HepG2 (cell line): ENCODE measurements around the gene ARPC1A. TPM values are rescaled to one million over a fixed set of nuclear protein-coding genes. Genes with fewer than 3 reads are reported as not detected.

Experiments used
- GZF1 ChIP-seq: sonication (generic); formaldehyde crosslinking; IDR thresholded peaks from 2 replicates; pipeline ENCODE4 v1.5.1; 2020; ENCODE audit warnings: mild to moderate bottlenecking, missing genetic modification reagents
- JARID2 ChIP-seq: sonication (generic); formaldehyde crosslinking; IDR thresholded peaks from 2 replicates; pipeline ENCODE4 v1.8.1; 2023; ENCODE audit warnings: missing genetic modification reagents, inconsistent platforms; ENCODE audit not compliant: insufficient replicate concordance
- NONO ChIP-seq, 2 experiments: fragments of 450-650 bp in 1 of 2; sonication (generic) in 1 of 2; formaldehyde crosslinking in 1 of 2; IDR thresholded peaks in 1 of 2; conservative IDR thresholded peaks in 1 of 2; 2 replicates each; pipeline versions ENCODE4 v1.6.1 to v1.8.0; 2017 to 2022; ENCODE audit warnings: mild to moderate bottlenecking in 1 of 2, missing genetic modification reagents in 1 of 2, moderate library complexity in 1 of 2
- POLR2G ChIP-seq: fragments of 200-400 bp; formaldehyde crosslinking; IDR thresholded peaks from 2 replicates; pipeline ENCODE4 v1.6.1; 2018; ENCODE audit warnings: mild to moderate bottlenecking, low read depth, low read length, moderate library complexity
- SALL1 ChIP-seq: sonication (generic); formaldehyde crosslinking; IDR thresholded peaks from 2 replicates; pipeline ENCODE4 v1.8.0; 2022; ENCODE audit warnings: mild to moderate bottlenecking, missing genetic modification reagents
- SIN3B ChIP-seq: fragments of 150-350 bp; IDR thresholded peaks from 2 replicates; pipeline ENCODE4 v1.6.1; 2014; ENCODE audit warnings: low read length
- SMAD9 ChIP-seq: sonication (generic); formaldehyde crosslinking; IDR thresholded peaks from 2 replicates; pipeline ENCODE4 v1.5.1; 2020; ENCODE audit warnings: mild to moderate bottlenecking, missing genetic modification reagents
- SPEN ChIP-seq: sonication (generic); formaldehyde crosslinking; IDR thresholded peaks from 2 replicates; pipeline ENCODE4 v1.5.1; 2020; ENCODE audit warnings: low read depth, mild to moderate bottlenecking, missing genetic modification reagents
- TBP ChIP-seq: sonication (generic); formaldehyde crosslinking; IDR thresholded peaks from 2 replicates; pipeline ENCODE4 v1.5.0; 2020; ENCODE audit warnings: missing genetic modification reagents
- ZNF251 ChIP-seq: sonication (generic); formaldehyde crosslinking; IDR thresholded peaks from 2 replicates; pipeline ENCODE4 v1.9.0; 2021; ENCODE audit warnings: mild to moderate bottlenecking, missing genetic modification reagents
- ZNF343 ChIP-seq: sonication (generic); formaldehyde crosslinking; IDR thresholded peaks from 2 replicates; pipeline ENCODE4 v1.4.0; 2020; ENCODE audit warnings: mild to moderate bottlenecking, missing genetic modification reagents
- ZNF546 ChIP-seq: sonication (generic); formaldehyde crosslinking; conservative IDR thresholded peaks from 2 replicates; pipeline ENCODE4 v1.8.1; 2023; ENCODE audit warnings: mild to moderate bottlenecking, missing genetic modification reagents
- polyA plus RNA-seq, 8 experiments: library from polyadenylated mRNA; depleted of rRNA in 3 of 8; stranded (reverse) in 7 of 8; unstranded in 1 of 8; fragments of >200 nt; fragmentation: Illumina TruSeq in 4 of 8; extraction: Trizol in 4 of 8; gene quantifications; 2 replicates each; pipeline versions ENCODE4 v1.2.1 to v1.2.3, GENCODE V29; 2011 to 2016; ENCODE audit warnings: low read depth in 4 of 8, missing spikeins in 1 of 8, mixed read lengths in 1 of 8; ENCODE audit not compliant: insufficient read depth in 1 of 8
- total RNA-seq, 5 experiments: library from RNA; depleted of rRNA; stranded (reverse); fragments of >200 nt; fragmentation: Illumina TruSeq; extraction: Trizol; gene quantifications; 2 replicates each; pipeline ENCODE4 v1.2.3, GENCODE V29; 2016; ENCODE audit warnings: low read depth in 1 of 5
- TF ChIP-seq, protein P1 (sequence below): sonication (generic); formaldehyde crosslinking; IDR thresholded peaks from 2 replicates; pipeline ENCODE4 v1.4.0; 2020; ENCODE audit warnings: missing genetic modification reagents
- TF ChIP-seq, protein P2 (sequence below): sonication (generic); formaldehyde crosslinking; IDR thresholded peaks from 2 replicates; pipeline ENCODE4 v1.4.0; 2020; ENCODE audit warnings: mild to moderate bottlenecking, missing genetic modification reagents
- TF ChIP-seq, protein P3 (sequence below): sonication (generic); formaldehyde crosslinking; IDR thresholded peaks from 2 replicates; pipeline ENCODE4 v1.4.0; 2020; ENCODE audit warnings: mild to moderate bottlenecking, missing genetic modification reagents, borderline replicate concordance
- TF ChIP-seq, protein P4 (sequence below): fragments of 450-650 bp; IDR thresholded peaks from 2 replicates; pipeline ENCODE4 v1.6.1; 2017
- TF ChIP-seq, protein P5 (sequence below): sonication (generic); formaldehyde crosslinking; IDR thresholded peaks from 2 replicates; pipeline ENCODE4 v1.8.1; 2022; ENCODE audit warnings: low read depth, mild to moderate bottlenecking, missing genetic modification reagents

Gene ARPC1A
- total and polyA plus RNA-seq, 2 of the 13 experiments (the other 11 are each of a cell fraction or from before 2014, with no cell fraction given) = 44.3 to 88.5 TPM

DNA sequence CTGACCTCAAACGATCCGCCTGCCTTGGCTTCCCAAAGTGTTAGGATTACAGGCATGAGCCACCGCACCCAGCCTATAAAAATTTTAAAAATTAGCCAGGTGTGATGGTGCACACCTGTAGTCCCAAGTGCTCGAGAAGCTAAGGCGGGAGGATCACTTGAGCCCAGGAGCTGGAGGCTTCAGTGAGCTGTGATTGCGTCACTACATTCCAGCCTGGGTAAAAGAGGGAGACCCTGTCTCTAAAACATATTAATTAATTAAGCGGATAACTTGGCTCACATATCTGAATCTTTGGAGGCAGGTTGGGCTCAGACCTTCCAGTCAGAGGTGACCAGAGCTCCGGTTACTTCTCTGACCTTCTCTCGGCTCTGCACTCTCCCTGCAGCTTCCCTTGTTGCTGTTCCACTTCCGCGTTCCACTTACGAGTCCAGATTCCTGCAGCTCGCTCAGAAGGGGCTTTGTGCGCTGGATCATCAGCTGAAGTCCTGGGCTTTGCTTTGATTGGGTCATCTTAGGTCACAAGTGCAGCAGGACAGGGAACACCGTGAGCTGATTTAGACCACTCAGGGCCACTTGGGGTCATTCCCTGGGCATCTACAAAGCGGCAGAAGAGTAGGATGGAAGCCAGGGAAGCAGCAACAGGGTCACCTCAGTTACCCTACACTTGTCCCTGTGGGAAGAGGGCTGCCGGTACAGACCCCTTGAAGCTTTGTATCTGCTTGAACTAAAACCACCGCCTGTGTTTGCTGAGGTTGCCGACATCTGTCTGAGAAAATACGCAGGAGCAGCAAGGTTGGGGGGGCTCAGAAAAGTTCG, 46.8 kb downstream of the ARPC1A start (continued):
- TF ChIP-seq, protein P1, sequence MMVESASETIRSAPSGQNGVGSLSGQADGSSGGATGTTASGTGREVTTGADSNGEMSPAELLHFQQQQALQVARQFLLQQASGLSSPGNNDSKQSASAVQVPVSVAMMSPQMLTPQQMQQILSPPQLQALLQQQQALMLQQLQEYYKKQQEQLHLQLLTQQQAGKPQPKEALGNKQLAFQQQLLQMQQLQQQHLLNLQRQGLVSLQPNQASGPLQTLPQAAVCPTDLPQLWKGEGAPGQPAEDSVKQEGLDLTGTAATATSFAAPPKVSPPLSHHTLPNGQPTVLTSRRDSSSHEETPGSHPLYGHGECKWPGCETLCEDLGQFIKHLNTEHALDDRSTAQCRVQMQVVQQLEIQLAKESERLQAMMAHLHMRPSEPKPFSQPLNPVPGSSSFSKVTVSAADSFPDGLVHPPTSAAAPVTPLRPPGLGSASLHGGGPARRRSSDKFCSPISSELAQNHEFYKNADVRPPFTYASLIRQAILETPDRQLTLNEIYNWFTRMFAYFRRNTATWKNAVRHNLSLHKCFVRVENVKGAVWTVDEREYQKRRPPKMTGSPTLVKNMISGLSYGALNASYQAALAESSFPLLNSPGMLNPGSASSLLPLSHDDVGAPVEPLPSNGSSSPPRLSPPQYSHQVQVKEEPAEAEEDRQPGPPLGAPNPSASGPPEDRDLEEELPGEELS = peak; percentile 47; the same call in 1 of the 2 replicates
- TF ChIP-seq POLR2G (peak; percentile 78), SMAD9 (CRISPR knock-in tag) (no peak), ZNF546 (no peak), SPEN (peak; percentile 58; the same call in 1 of the 2 replicates), GZF1 (CRISPR knock-in tag) (no peak), ZNF343 (CRISPR knock-in tag) (peak; percentile 41; the same call in 1 of the 2 replicates), NONO (IDR thresholded peaks at IDR 0.05) (no peak), NONO (CRISPR knock-in tag; conservative IDR thresholded peaks at IDR 0.05) (peak; percentile 65; the same call in 1 of the 2 replicates), TBP (no peak), ZNF251 (no peak), SIN3B (no peak), SALL1 (CRISPR knock-in tag) (peak; percentile 85), JARID2 (no peak)
- TF ChIP-seq, protein P2, sequence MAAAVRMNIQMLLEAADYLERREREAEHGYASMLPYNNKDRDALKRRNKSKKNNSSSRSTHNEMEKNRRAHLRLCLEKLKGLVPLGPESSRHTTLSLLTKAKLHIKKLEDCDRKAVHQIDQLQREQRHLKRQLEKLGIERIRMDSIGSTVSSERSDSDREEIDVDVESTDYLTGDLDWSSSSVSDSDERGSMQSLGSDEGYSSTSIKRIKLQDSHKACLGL = no peak
- TF ChIP-seq, protein P3, sequence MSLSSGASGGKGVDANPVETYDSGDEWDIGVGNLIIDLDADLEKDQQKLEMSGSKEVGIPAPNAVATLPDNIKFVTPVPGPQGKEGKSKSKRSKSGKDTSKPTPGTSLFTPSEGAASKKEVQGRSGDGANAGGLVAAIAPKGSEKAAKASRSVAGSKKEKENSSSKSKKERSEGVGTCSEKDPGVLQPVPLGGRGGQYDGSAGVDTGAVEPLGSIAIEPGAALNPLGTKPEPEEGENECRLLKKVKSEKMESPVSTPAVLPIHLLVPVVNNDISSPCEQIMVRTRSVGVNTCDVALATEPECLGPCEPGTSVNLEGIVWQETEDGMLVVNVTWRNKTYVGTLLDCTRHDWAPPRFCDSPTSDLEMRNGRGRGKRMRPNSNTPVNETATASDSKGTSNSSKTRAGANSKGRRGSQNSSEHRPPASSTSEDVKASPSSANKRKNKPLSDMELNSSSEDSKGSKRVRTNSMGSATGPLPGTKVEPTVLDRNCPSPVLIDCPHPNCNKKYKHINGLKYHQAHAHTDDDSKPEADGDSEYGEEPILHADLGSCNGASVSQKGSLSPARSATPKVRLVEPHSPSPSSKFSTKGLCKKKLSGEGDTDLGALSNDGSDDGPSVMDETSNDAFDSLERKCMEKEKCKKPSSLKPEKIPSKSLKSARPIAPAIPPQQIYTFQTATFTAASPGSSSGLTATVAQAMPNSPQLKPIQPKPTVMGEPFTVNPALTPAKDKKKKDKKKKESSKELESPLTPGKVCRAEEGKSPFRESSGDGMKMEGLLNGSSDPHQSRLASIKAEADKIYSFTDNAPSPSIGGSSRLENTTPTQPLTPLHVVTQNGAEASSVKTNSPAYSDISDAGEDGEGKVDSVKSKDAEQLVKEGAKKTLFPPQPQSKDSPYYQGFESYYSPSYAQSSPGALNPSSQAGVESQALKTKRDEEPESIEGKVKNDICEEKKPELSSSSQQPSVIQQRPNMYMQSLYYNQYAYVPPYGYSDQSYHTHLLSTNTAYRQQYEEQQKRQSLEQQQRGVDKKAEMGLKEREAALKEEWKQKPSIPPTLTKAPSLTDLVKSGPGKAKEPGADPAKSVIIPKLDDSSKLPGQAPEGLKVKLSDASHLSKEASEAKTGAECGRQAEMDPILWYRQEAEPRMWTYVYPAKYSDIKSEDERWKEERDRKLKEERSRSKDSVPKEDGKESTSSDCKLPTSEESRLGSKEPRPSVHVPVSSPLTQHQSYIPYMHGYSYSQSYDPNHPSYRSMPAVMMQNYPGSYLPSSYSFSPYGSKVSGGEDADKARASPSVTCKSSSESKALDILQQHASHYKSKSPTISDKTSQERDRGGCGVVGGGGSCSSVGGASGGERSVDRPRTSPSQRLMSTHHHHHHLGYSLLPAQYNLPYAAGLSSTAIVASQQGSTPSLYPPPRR (CRISPR knock-in tag) = no peak
- TF ChIP-seq, protein P4, sequence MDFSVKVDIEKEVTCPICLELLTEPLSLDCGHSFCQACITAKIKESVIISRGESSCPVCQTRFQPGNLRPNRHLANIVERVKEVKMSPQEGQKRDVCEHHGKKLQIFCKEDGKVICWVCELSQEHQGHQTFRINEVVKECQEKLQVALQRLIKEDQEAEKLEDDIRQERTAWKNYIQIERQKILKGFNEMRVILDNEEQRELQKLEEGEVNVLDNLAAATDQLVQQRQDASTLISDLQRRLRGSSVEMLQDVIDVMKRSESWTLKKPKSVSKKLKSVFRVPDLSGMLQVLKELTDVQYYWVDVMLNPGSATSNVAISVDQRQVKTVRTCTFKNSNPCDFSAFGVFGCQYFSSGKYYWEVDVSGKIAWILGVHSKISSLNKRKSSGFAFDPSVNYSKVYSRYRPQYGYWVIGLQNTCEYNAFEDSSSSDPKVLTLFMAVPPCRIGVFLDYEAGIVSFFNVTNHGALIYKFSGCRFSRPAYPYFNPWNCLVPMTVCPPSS = no peak
- TF ChIP-seq, protein P5, sequence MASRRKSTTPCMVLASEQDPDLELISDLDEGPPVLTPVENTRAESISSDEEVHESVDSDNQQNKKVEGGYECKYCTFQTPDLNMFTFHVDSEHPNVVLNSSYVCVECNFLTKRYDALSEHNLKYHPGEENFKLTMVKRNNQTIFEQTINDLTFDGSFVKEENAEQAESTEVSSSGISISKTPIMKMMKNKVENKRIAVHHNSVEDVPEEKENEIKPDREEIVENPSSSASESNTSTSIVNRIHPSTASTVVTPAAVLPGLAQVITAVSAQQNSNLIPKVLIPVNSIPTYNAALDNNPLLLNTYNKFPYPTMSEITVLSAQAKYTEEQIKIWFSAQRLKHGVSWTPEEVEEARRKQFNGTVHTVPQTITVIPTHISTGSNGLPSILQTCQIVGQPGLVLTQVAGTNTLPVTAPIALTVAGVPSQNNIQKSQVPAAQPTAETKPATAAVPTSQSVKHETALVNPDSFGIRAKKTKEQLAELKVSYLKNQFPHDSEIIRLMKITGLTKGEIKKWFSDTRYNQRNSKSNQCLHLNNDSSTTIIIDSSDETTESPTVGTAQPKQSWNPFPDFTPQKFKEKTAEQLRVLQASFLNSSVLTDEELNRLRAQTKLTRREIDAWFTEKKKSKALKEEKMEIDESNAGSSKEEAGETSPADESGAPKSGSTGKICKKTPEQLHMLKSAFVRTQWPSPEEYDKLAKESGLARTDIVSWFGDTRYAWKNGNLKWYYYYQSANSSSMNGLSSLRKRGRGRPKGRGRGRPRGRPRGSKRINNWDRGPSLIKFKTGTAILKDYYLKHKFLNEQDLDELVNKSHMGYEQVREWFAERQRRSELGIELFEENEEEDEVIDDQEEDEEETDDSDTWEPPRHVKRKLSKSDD (CRISPR knock-in tag) = 0 out of 2 replicates have a peak, but pooled peaks have one; percentile 29
